HepG2 (cell line): ENCODE measurements around the gene KRT2. TPM values are rescaled to one million over a fixed set of nuclear protein-coding genes. Genes with fewer than 3 reads are reported as not detected.

Experiments
- ATAC-seq: fragments of 200-7000 bp; cut with Tn5 transposase; 3 replicates; pipeline ENCODE4 v1.9.1; 2020; ENCODE audit warnings: mild to moderate bottlenecking, moderate library complexity
- BruUV-seq: library from RNA; stranded (reverse); fragments of 400-500 nt; replicated peaks from 2 replicates; lab custom pipeline; 2021; lab: Mats Ljungman, UMichigan
- CTCF ChIA-PET: fragments of 300-600 bp; formaldehyde crosslinking; extraction: SDS; loops from one replicate; lab custom pipeline; 2021; ENCODE audit warnings: low total read pairs, inconsistent platforms, low intra/inter-chr PET ratio; lab: Yijun Ruan, JAX
- POLR2A ChIA-PET: fragments of 350-600 bp; sonication (Branson Sonifier 250); formaldehyde crosslinking; loops from one replicate; lab custom pipeline; 2020; ENCODE audit warnings: antibody characterized with exemption, inconsistent platforms; lab: Yijun Ruan, JAX
- DNase-seq: peaks from one replicate; pipeline ENCODE4 v3.0.0-alpha.2; 2015; ENCODE audit warnings: low spot score
- FAIRE-seq: peaks from 3 replicates; lab custom pipeline; 2011; peaks lifted over from hg19 to GRCh38; lab: Jason Lieb, UNC
- H2AFZ ChIP-seq: one replicate; pipeline ENCODE4 v1.6.1; 2011; ENCODE audit warnings: low read length, inconsistent platforms
- H3K27ac ChIP-seq: fragments of 300-600 bp; 3 replicates; pipeline ENCODE4 v1.8.0; 2011; ENCODE audit warnings: mixed run types, mild to moderate bottlenecking, mixed read lengths, low read length, inconsistent platforms; ENCODE audit not compliant: insufficient read depth; ENCODE audit errors: extremely low read length
- H3K27me3 ChIP-seq, 2 experiments: fragments of 200-600 bp in 1 of 2; 2 replicates in 1 of 2; 3 replicates in 1 of 2; pipeline versions ENCODE4 v1.6.0 to v1.8.0; 2011; ENCODE audit warnings: low read length in 2 of 2, mild to moderate bottlenecking in 2 of 2, moderate library complexity in 2 of 2, inconsistent platforms in 1 of 2; ENCODE audit not compliant: insufficient read depth in 2 of 2, control insufficient read depth in 1 of 2
- H3K36me3 ChIP-seq, 2 experiments: fragments of 200-600 bp in 1 of 2; replicated peaks in 1 of 2; 2 replicates in 1 of 2; 3 replicates in 1 of 2; pipeline versions ENCODE4 v1.5.1 to v1.8.0; 2011; ENCODE audit warnings: low read length in 2 of 2, inconsistent platforms in 1 of 2; ENCODE audit not compliant: insufficient read depth in 2 of 2, control insufficient read depth in 1 of 2
- H3K4me1 ChIP-seq: 2 replicates; pipeline ENCODE4 v1.5.1; 2012; ENCODE audit warnings: low read length, inconsistent platforms; ENCODE audit not compliant: insufficient read depth
- H3K4me2 ChIP-seq: 2 replicates; pipeline ENCODE4 v1.6.0; 2011; ENCODE audit warnings: low read depth, low read length, inconsistent platforms
- H3K4me3 ChIP-seq, 3 experiments: fragments of 200-600 bp in 1 of 3; sonication (generic), shearing (Covaris generic) in 1 of 3; replicated peaks in 1 of 3; 2 replicates each; pipeline ENCODE4 v1.5.1; 2011 to 2016; ENCODE audit warnings: low read length in 3 of 3, inconsistent platforms in 2 of 3, low read depth in 2 of 3, mild to moderate bottlenecking in 2 of 3, control low read depth in 1 of 3, mixed read lengths in 1 of 3; ENCODE audit not compliant: insufficient read depth in 1 of 3
- H3K79me2 ChIP-seq: one replicate; pipeline ENCODE4 v1.6.1; 2011; ENCODE audit warnings: low read length, inconsistent platforms; ENCODE audit not compliant: insufficient read depth
- H3K9ac ChIP-seq: 2 replicates; pipeline ENCODE4 v1.6.0; 2011; ENCODE audit warnings: mild to moderate bottlenecking, low read depth, low read length, inconsistent platforms; ENCODE audit not compliant: insufficient read depth
- H3K9me3 ChIP-seq: 2 replicates; pipeline ENCODE4 v1.5.1; 2012; ENCODE audit warnings: mild to moderate bottlenecking, low read length
- H4K20me1 ChIP-seq: 2 replicates; pipeline ENCODE4 v1.6.0; 2011; ENCODE audit warnings: inconsistent platforms, mild to moderate bottlenecking, low read length, moderate library complexity; ENCODE audit not compliant: insufficient read depth
- GTF3A ChIP-seq: sonication (generic); formaldehyde crosslinking; conservative IDR thresholded peaks from 2 replicates; pipeline ENCODE4 v1.4.0; 2020; ENCODE audit warnings: mild to moderate bottlenecking, missing genetic modification reagents
- MNT ChIP-seq: fragments of 450-650 bp; IDR thresholded peaks from 2 replicates; pipeline ENCODE4 v1.6.1; 2016
- YY1 ChIP-seq: IDR thresholded peaks from 2 replicates; pipeline ENCODE4 v1.6.1; 2011; ENCODE audit warnings: low read length, low read depth, moderate library complexity, mild to moderate bottlenecking; ENCODE audit not compliant: insufficient read depth, insufficient replicate concordance
- ZNF362 ChIP-seq: sonication (generic); formaldehyde crosslinking; IDR thresholded peaks from 2 replicates; pipeline ENCODE4 v1.4.0; 2020; ENCODE audit warnings: missing genetic modification reagents, mild to moderate bottlenecking, borderline replicate concordance
- WGBS: methylation state at CpG from one replicate; pipeline ENCODE4 v1.1.6; 2017; ENCODE audit warnings: low lambda C conversion rate; 5-methylcytosine and 5-hydroxymethylcytosine counted together
- in situ Hi-C: cut with HindIII; loops from 2 replicates; pipeline ENCODE4 v1.10.0; 2017; ENCODE audit warnings: low pct_unique_long_range_greater_than_20kb; ENCODE audit not compliant: extremely low pct_ligation_motif_present
- intact Hi-C: fragments of 100-400 bp; cut with micrococcal nuclease; formaldehyde crosslinking; loops from one replicate; pipeline ENCODE4 v1.10.0; 2022; ENCODE audit not compliant: unreplicated experiment
- polyA plus RNA-seq, 8 experiments: library from polyadenylated mRNA; depleted of rRNA in 3 of 8; stranded (reverse) in 7 of 8; unstranded in 1 of 8; fragments of >200 nt; fragmentation: Illumina TruSeq in 4 of 8; extraction: Trizol in 4 of 8; gene quantifications; 2 replicates each; pipeline versions ENCODE4 v1.2.1 to v1.2.3, GENCODE V29; 2011 to 2016; ENCODE audit warnings: low read depth in 4 of 8, missing spikeins in 1 of 8, mixed read lengths in 1 of 8; ENCODE audit not compliant: insufficient read depth in 1 of 8
- total RNA-seq, 5 experiments: library from RNA; depleted of rRNA; stranded (reverse); fragments of >200 nt; fragmentation: Illumina TruSeq; extraction: Trizol; gene quantifications; 2 replicates each; pipeline ENCODE4 v1.2.3, GENCODE V29; 2016; ENCODE audit warnings: low read depth in 1 of 5

KRT2 gene
- total and polyA plus RNA-seq, 2 of the 13 experiments (the other 11 are each of a cell fraction or from before 2014, with no cell fraction given) = not detected

GRCh38 chr12:52648012-52648550 is 3.9 kb downstream of the KRT2 start:
- no peak overlapping the region for H3K4me2 ChIP-seq
- peaks cover 2 to 53% of the 10 kb centered on the region in 2 experiments; a peak in 4 of 5 replicates for H3K27me3 ChIP-seq
- no peaks in the 10 kb centered on the region for H4K20me1 ChIP-seq
- no peak overlapping the region for H3K27ac ChIP-seq
- no peaks in the 10 kb centered on the region for H3K4me1 ChIP-seq
- H3K9ac ChIP-seq = no peak overlapping the region
- no TSS peak for BruUV-seq
- POLR2A ChIA-PET = no interaction called here
- WGBS = 31% methylated on average over 7 of the region's 8 CpGs
- H3K9me3 ChIP-seq = no peaks in the 10 kb centered on the region
- intact Hi-C loops = no loop called here
- no peak overlapping the region for H2AFZ ChIP-seq
- in situ Hi-C loops = no loop called here
- CTCF ChIA-PET = no interaction called here
- H3K4me3 ChIP-seq = no peak overlapping the region
- TF ChIP-seq GTF3A (CRISPR knock-in tag) (no peak), YY1 (no peak)
- ATAC-seq = no peak
- no peaks in the 10 kb centered on the region for H3K36me3 ChIP-seq
- no peak for DNase-seq
- FAIRE-seq = no peak
- no peaks in the 10 kb centered on the region for H3K79me2 ChIP-seq

- Histone ChIP-seq H3K4me3 (no peak overlapping the region), H3K36me3 (no peaks in the 10 kb centered on the region), H2AFZ (no peak overlapping the region), H3K27ac (no peak overlapping the region), H4K20me1 (no peaks in the 10 kb centered on the region), H3K4me1 (no peaks in the 10 kb centered on the region), H3K79me2 (no peaks in the 10 kb centered on the region), H3K27me3 (peaks cover 2 to 55% of the 10 kb centered on the region in 2 experiments; a peak in 4 of 5 replicates), H3K9me3 (no peaks in the 10 kb centered on the region), H3K9ac (no peak overlapping the region), H3K4me2 (no peak overlapping the region)
- no TSS peak for BruUV-seq
- intact Hi-C loops (no loop called here), in situ Hi-C loops (no loop called here)
- peak; percentile 46 for TF ChIP-seq MNT
- no peak for TF ChIP-seq ZNF362
- POLR2A ChIA-PET = no interaction called here
- 24% methylated on average over 9 of the region's 9 CpGs for WGBS
- no peak for ATAC-seq
- no peak for DNase-seq
- CTCF ChIA-PET = no interaction called here
- no peak for FAIRE-seq
Observed at GRCh38 chr12:52647601-52648000, 4.4 kb downstream of the KRT2 start.
